BLaER1 (cell line): ENCODE data around the gene ADAMTSL3.
A peak's percentile ranks its signal among the peaks of the same experiment; 100 is the strongest.

Experiments used
- H3K27ac ChIP-seq: shearing (Covaris generic); formaldehyde crosslinking; 2 replicates; pipeline ENCODE4 v1.8.1; 2022
- H3K27me3 ChIP-seq: shearing (Covaris generic); formaldehyde crosslinking; 2 replicates; pipeline ENCODE4 v1.8.1; 2022
- H3K36me3 ChIP-seq: shearing (Covaris generic); formaldehyde crosslinking; 2 replicates; pipeline ENCODE4 v1.8.1; 2022
- H3K4me1 ChIP-seq: shearing (Covaris generic); formaldehyde crosslinking; 2 replicates; pipeline ENCODE4 v1.8.1; 2022
- H3K4me2 ChIP-seq: shearing (Covaris generic); formaldehyde crosslinking; 2 replicates; pipeline ENCODE4 v1.8.1; 2022
- H3K4me3 ChIP-seq: shearing (Covaris generic); formaldehyde crosslinking; 2 replicates; pipeline ENCODE4 v1.8.1; 2022
- H3K9ac ChIP-seq: shearing (Covaris generic); formaldehyde crosslinking; 2 replicates; pipeline ENCODE4 v1.8.1; 2022
- H3K9me3 ChIP-seq: shearing (Covaris generic); formaldehyde crosslinking; 2 replicates; pipeline ENCODE4 v1.8.1; 2022
- H4K20me1 ChIP-seq: shearing (Covaris generic); formaldehyde crosslinking; 2 replicates; pipeline ENCODE4 v1.8.1; 2022
- Cebpa-rat ChIP-seq: shearing (Covaris generic); IDR thresholded peaks from 2 replicates; pipeline ENCODE4 v1.8.1; 2022

Gene ADAMTSL3

GRCh38 chr15:83889995-83890394 lies 236.1 kb downstream of the ADAMTSL3 start:
- H3K27ac ChIP-seq, result no peak overlapping the region
- TF ChIP-seq Cebpa-rat, result no peak
- H4K20me1 ChIP-seq, result no peaks in the 10 kb centered on the region
- H3K4me3 ChIP-seq, result no peak overlapping the region
- H3K36me3 ChIP-seq, result no peaks in the 10 kb centered on the region
- H3K27me3 ChIP-seq, result no peaks in the 10 kb centered on the region
- H3K9me3 ChIP-seq, result no peaks in the 10 kb centered on the region
- no peak overlapping the region for H3K9ac ChIP-seq
- H3K4me1 ChIP-seq, result peaks cover 11% of the 10 kb centered on the region
- H3K4me2 ChIP-seq, result no peak overlapping the region

- Histone ChIP-seq H3K9me3 (no peaks in the 10 kb centered on the region), H3K9ac (no peak overlapping the region), H3K4me1 (peaks cover 11% of the 10 kb centered on the region), H3K4me3 (no peak overlapping the region), H4K20me1 (no peaks in the 10 kb centered on the region), H3K27me3 (no peaks in the 10 kb centered on the region), H3K36me3 (no peaks in the 10 kb centered on the region), H3K4me2 (peak overlapping the region; percentile 19; the same call in 1 of the 2 replicates), H3K27ac (no peak overlapping the region)
- no peak for TF ChIP-seq Cebpa-rat
These were observed 236.7 kb downstream of the ADAMTSL3 start for GRCh38 chr15:83890587-83890986.

GRCh38 chr15:83892498-83892897 lies 238.6 kb downstream of the ADAMTSL3 start:
- Histone ChIP-seq H4K20me1 (no peaks in the 10 kb centered on the region), H3K36me3 (no peaks in the 10 kb centered on the region), H3K27me3 (no peaks in the 10 kb centered on the region), H3K4me1 (peaks cover 11% of the 10 kb centered on the region), H3K4me3 (no peak overlapping the region), H3K4me2 (no peak overlapping the region), H3K9ac (no peak overlapping the region), H3K27ac (no peak overlapping the region), H3K9me3 (no peaks in the 10 kb centered on the region)
- no peak for TF ChIP-seq Cebpa-rat

GRCh38 chr15:83893308-83893707 lies 239.4 kb downstream of the ADAMTSL3 start:
- H3K9me3 ChIP-seq, result no peaks in the 10 kb centered on the region
- H3K9ac ChIP-seq, result no peak overlapping the region
- no peak overlapping the region for H3K4me3 ChIP-seq
- H3K27me3 ChIP-seq, result no peaks in the 10 kb centered on the region
- no peak for TF ChIP-seq Cebpa-rat
- H3K4me2 ChIP-seq, result no peak overlapping the region
- no peak overlapping the region for H3K27ac ChIP-seq
- peaks cover 11% of the 10 kb centered on the region for H3K4me1 ChIP-seq
- H3K36me3 ChIP-seq, result no peaks in the 10 kb centered on the region
- no peaks in the 10 kb centered on the region for H4K20me1 ChIP-seq

GRCh38 chr15:83897037-83897436 lies 243.1 kb downstream of the ADAMTSL3 start:
- Histone ChIP-seq H3K36me3 (no peaks in the 10 kb centered on the region), H3K27ac (no peak overlapping the region), H3K9ac (no peak overlapping the region), H3K4me3 (no peak overlapping the region), H4K20me1 (no peaks in the 10 kb centered on the region), H3K4me2 (no peak overlapping the region), H3K4me1 (no peaks in the 10 kb centered on the region), H3K9me3 (no peaks in the 10 kb centered on the region), H3K27me3 (no peaks in the 10 kb centered on the region)
- no peak for TF ChIP-seq Cebpa-rat

- no peak for TF ChIP-seq Cebpa-rat
These were observed 244.4 kb downstream of the ADAMTSL3 start for GRCh38 chr15:83898361-83898760.

GRCh38 chr15:83899670-83900069 lies 245.7 kb downstream of the ADAMTSL3 start:
- no peaks in the 10 kb centered on the region for H4K20me1 ChIP-seq
- no peak for TF ChIP-seq Cebpa-rat
- H3K4me1 ChIP-seq, result no peaks in the 10 kb centered on the region

More at GRCh38 chr15:83898361-83898760, 244.4 kb downstream of the ADAMTSL3 start:
- Histone ChIP-seq H3K9ac (no peak overlapping the region), H3K27ac (no peak overlapping the region), H3K4me2 (no peak overlapping the region), H3K4me3 (no peak overlapping the region), H4K20me1 (no peaks in the 10 kb centered on the region), H3K36me3 (no peaks in the 10 kb centered on the region), H3K4me1 (no peaks in the 10 kb centered on the region), H3K27me3 (no peaks in the 10 kb centered on the region), H3K9me3 (no peaks in the 10 kb centered on the region)

GRCh38 chr15:83904107-83905040 lies 250.5 kb downstream of the ADAMTSL3 start:
- no peak for TF ChIP-seq Cebpa-rat
- Histone ChIP-seq H3K9me3 (no peaks in the 10 kb centered on the region), H4K20me1 (no peaks in the 10 kb centered on the region), H3K9ac (no peak overlapping the region), H3K27me3 (no peaks in the 10 kb centered on the region), H3K4me1 (no peaks in the 10 kb centered on the region), H3K4me2 (no peak overlapping the region), H3K36me3 (no peaks in the 10 kb centered on the region), H3K27ac (no peak overlapping the region), H3K4me3 (no peak overlapping the region)

More at GRCh38 chr15:83899670-83900069, 245.7 kb downstream of the ADAMTSL3 start:
- no peak overlapping the region for H3K4me2 ChIP-seq
- no peaks in the 10 kb centered on the region for H3K27me3 ChIP-seq
- no peak overlapping the region for H3K4me3 ChIP-seq
- H3K9ac ChIP-seq, result no peak overlapping the region
- no peaks in the 10 kb centered on the region for H3K9me3 ChIP-seq
- H3K36me3 ChIP-seq, result no peaks in the 10 kb centered on the region
- H3K27ac ChIP-seq, result no peak overlapping the region

GRCh38 chr15:83905556-83906273 lies 251.8 kb downstream of the ADAMTSL3 start:
- H3K27me3 ChIP-seq, result no peaks in the 10 kb centered on the region
- H3K4me3 ChIP-seq, result no peak overlapping the region
- no peak overlapping the region for H3K4me2 ChIP-seq
- H3K9me3 ChIP-seq, result no peaks in the 10 kb centered on the region
- no peaks in the 10 kb centered on the region for H3K4me1 ChIP-seq
- TF ChIP-seq Cebpa-rat, result no peak
- H4K20me1 ChIP-seq, result no peaks in the 10 kb centered on the region
- no peaks in the 10 kb centered on the region for H3K36me3 ChIP-seq
- no peak overlapping the region for H3K9ac ChIP-seq
- H3K27ac ChIP-seq, result no peak overlapping the region

GRCh38 chr15:83911345-83911744 lies 257.4 kb downstream of the ADAMTSL3 start:
- H3K27me3 ChIP-seq, result no peaks in the 10 kb centered on the region
- H3K9me3 ChIP-seq, result no peaks in the 10 kb centered on the region
- H3K4me2 ChIP-seq, result no peak overlapping the region
- TF ChIP-seq Cebpa-rat, result no peak
- no peaks in the 10 kb centered on the region for H4K20me1 ChIP-seq
- H3K9ac ChIP-seq, result no peak overlapping the region
- no peak overlapping the region for H3K4me3 ChIP-seq
- H3K36me3 ChIP-seq, result no peaks in the 10 kb centered on the region
- no peak overlapping the region for H3K27ac ChIP-seq
- H3K4me1 ChIP-seq, result no peaks in the 10 kb centered on the region
